Dendritic cell treated with granulocyte-macrophage colony-stimulating factor and Interleukin-4, amounts not matched to agents 40 ng/mL and 50 ng/mL, for 4 days (primary cell): ENCODE results near the gene RAPGEF5.

Experiments
- H3K27ac Mint-ChIP-seq: one replicate; pipeline ENCODE4 v1.8.0; 2022; ENCODE audit warnings: mild to moderate bottlenecking, mixed read lengths
- H3K27me3 Mint-ChIP-seq: one replicate; pipeline ENCODE4 v1.8.0; 2022; ENCODE audit warnings: mild to moderate bottlenecking, mixed read lengths
- H3K36me3 Mint-ChIP-seq: one replicate; pipeline ENCODE4 v1.8.0; 2022; ENCODE audit warnings: low read depth, mixed read lengths
- H3K4me1 Mint-ChIP-seq: one replicate; pipeline ENCODE4 v1.8.0; 2022; ENCODE audit warnings: low read depth, mixed read lengths
- H3K4me3 Mint-ChIP-seq: one replicate; pipeline ENCODE4 v1.8.0; 2022; ENCODE audit warnings: mild to moderate bottlenecking, moderate library complexity, mixed read lengths
- H3K9me3 Mint-ChIP-seq: one replicate; pipeline ENCODE4 v1.8.0; 2022; ENCODE audit warnings: mixed read lengths
- intact Hi-C: fragments of 100-400 bp; cut with micrococcal nuclease; formaldehyde crosslinking; loops from one replicate; pipeline ENCODE4 v1.15.0; 2022

RAPGEF5 gene

GRCh38 chr7:22323714-22324113 lies 33.2 kb downstream of the RAPGEF5 start:
- Mint-ChIP-seq H3K36me3 (no peaks in the 10 kb centered on the region), H3K4me3 (no peak overlapping the region), H3K27ac (no peak overlapping the region), H3K9me3 (no peaks in the 10 kb centered on the region), H3K4me1 (no peaks in the 10 kb centered on the region), H3K27me3 (no peaks in the 10 kb centered on the region)
- intact Hi-C loops = no loop called here

GRCh38 chr7:22320416-22320815 lies 36.5 kb downstream of the RAPGEF5 start:
- H3K4me3 Mint-ChIP-seq = no peak overlapping the region
- H3K9me3 Mint-ChIP-seq = no peaks in the 10 kb centered on the region
- H3K27me3 Mint-ChIP-seq = no peaks in the 10 kb centered on the region
- H3K27ac Mint-ChIP-seq = no peak overlapping the region
- H3K4me1 Mint-ChIP-seq = no peaks in the 10 kb centered on the region
- intact Hi-C loops = no loop called here
- H3K36me3 Mint-ChIP-seq = no peaks in the 10 kb centered on the region

- H3K9me3 Mint-ChIP-seq = no peaks in the 10 kb centered on the region
- no peaks in the 10 kb centered on the region for H3K36me3 Mint-ChIP-seq
- no peak overlapping the region for H3K27ac Mint-ChIP-seq
These were observed 37.2 kb downstream of the RAPGEF5 start for GRCh38 chr7:22319424-22320403.

GRCh38 chr7:22318376-22318775 lies 38.6 kb downstream of the RAPGEF5 start:
- Mint-ChIP-seq H3K9me3 (no peaks in the 10 kb centered on the region), H3K4me3 (no peak overlapping the region), H3K36me3 (no peaks in the 10 kb centered on the region), H3K4me1 (no peaks in the 10 kb centered on the region), H3K27ac (no peak overlapping the region), H3K27me3 (no peaks in the 10 kb centered on the region)
- intact Hi-C loops = no loop called here

More at GRCh38 chr7:22319424-22320403, 37.2 kb downstream of the RAPGEF5 start:
- Mint-ChIP-seq H3K27me3 (no peaks in the 10 kb centered on the region), H3K4me1 (no peaks in the 10 kb centered on the region), H3K4me3 (no peak overlapping the region)
- intact Hi-C loops = no loop called here

- no peaks in the 10 kb centered on the region for H3K4me1 Mint-ChIP-seq
- no peaks in the 10 kb centered on the region for H3K36me3 Mint-ChIP-seq
- H3K9me3 Mint-ChIP-seq = no peaks in the 10 kb centered on the region
- H3K27ac Mint-ChIP-seq = no peak overlapping the region
- no peaks in the 10 kb centered on the region for H3K27me3 Mint-ChIP-seq
- intact Hi-C loops = no loop called here
- no peak overlapping the region for H3K4me3 Mint-ChIP-seq
These were observed 39.3 kb downstream of the RAPGEF5 start for GRCh38 chr7:22317632-22318031.

- Mint-ChIP-seq H3K36me3 (no peaks in the 10 kb centered on the region), H3K4me3 (no peak overlapping the region), H3K4me1 (no peaks in the 10 kb centered on the region), H3K9me3 (no peaks in the 10 kb centered on the region), H3K27me3 (no peaks in the 10 kb centered on the region), H3K27ac (no peak overlapping the region)
- intact Hi-C loops = no loop called here
These were observed 40.0 kb downstream of the RAPGEF5 start for GRCh38 chr7:22316914-22317313.

GRCh38 chr7:22307816-22308215 lies 49.1 kb downstream of the RAPGEF5 start:
- no peaks in the 10 kb centered on the region for H3K4me1 Mint-ChIP-seq
- H3K36me3 Mint-ChIP-seq = no peaks in the 10 kb centered on the region

GRCh38 chr7:22305706-22306105 lies 51.2 kb downstream of the RAPGEF5 start:
- intact Hi-C loops = no loop called here
- no peaks in the 10 kb centered on the region for H3K4me1 Mint-ChIP-seq
- H3K27ac Mint-ChIP-seq = no peak overlapping the region
- H3K9me3 Mint-ChIP-seq = peaks cover 8% of the 10 kb centered on the region
- H3K27me3 Mint-ChIP-seq = no peaks in the 10 kb centered on the region
- H3K4me3 Mint-ChIP-seq = no peak overlapping the region
- H3K36me3 Mint-ChIP-seq = no peaks in the 10 kb centered on the region

More at GRCh38 chr7:22307816-22308215, 49.1 kb downstream of the RAPGEF5 start:
- intact Hi-C loops = no loop called here
- Mint-ChIP-seq H3K27me3 (no peaks in the 10 kb centered on the region), H3K4me3 (no peak overlapping the region), H3K27ac (no peak overlapping the region), H3K9me3 (peaks cover 8% of the 10 kb centered on the region)

- Mint-ChIP-seq H3K36me3 (no peaks in the 10 kb centered on the region), H3K4me1 (no peaks in the 10 kb centered on the region), H3K4me3 (no peak overlapping the region), H3K9me3 (peaks cover 8% of the 10 kb centered on the region), H3K27ac (no peak overlapping the region), H3K27me3 (no peaks in the 10 kb centered on the region)
- intact Hi-C loops = no loop called here
These were observed 54.0 kb downstream of the RAPGEF5 start for GRCh38 chr7:22302951-22303423.

GRCh38 chr7:22302193-22302592 lies 54.8 kb downstream of the RAPGEF5 start:
- H3K36me3 Mint-ChIP-seq = no peaks in the 10 kb centered on the region
- H3K27me3 Mint-ChIP-seq = no peaks in the 10 kb centered on the region
- intact Hi-C loops = no loop called here
- no peaks in the 10 kb centered on the region for H3K4me1 Mint-ChIP-seq
- H3K27ac Mint-ChIP-seq = no peak overlapping the region
- no peak overlapping the region for H3K4me3 Mint-ChIP-seq
- H3K9me3 Mint-ChIP-seq = peaks cover 6% of the 10 kb centered on the region

GRCh38 chr7:22301790-22302189 lies 55.2 kb downstream of the RAPGEF5 start:
- no peaks in the 10 kb centered on the region for H3K4me1 Mint-ChIP-seq
- H3K4me3 Mint-ChIP-seq = no peak overlapping the region
- H3K36me3 Mint-ChIP-seq = no peaks in the 10 kb centered on the region
- intact Hi-C loops = no loop called here
- no peak overlapping the region for H3K27ac Mint-ChIP-seq
- peaks cover 2% of the 10 kb centered on the region for H3K9me3 Mint-ChIP-seq
- H3K27me3 Mint-ChIP-seq = no peaks in the 10 kb centered on the region

- Mint-ChIP-seq H3K27ac (no peak overlapping the region), H3K4me3 (no peak overlapping the region), H3K36me3 (no peaks in the 10 kb centered on the region), H3K9me3 (no peaks in the 10 kb centered on the region), H3K27me3 (no peaks in the 10 kb centered on the region), H3K4me1 (no peaks in the 10 kb centered on the region)
- intact Hi-C loops = no loop called here
These were observed 56.1 kb downstream of the RAPGEF5 start for GRCh38 chr7:22300839-22301238.

GRCh38 chr7:22296916-22297315 lies 60.0 kb downstream of the RAPGEF5 start:
- H3K9me3 Mint-ChIP-seq = no peaks in the 10 kb centered on the region
- intact Hi-C loops = no loop called here
- H3K27me3 Mint-ChIP-seq = no peaks in the 10 kb centered on the region
- no peak overlapping the region for H3K27ac Mint-ChIP-seq
- H3K4me1 Mint-ChIP-seq = no peaks in the 10 kb centered on the region
- no peaks in the 10 kb centered on the region for H3K36me3 Mint-ChIP-seq
- H3K4me3 Mint-ChIP-seq = no peak overlapping the region

- no peaks in the 10 kb centered on the region for H3K9me3 Mint-ChIP-seq
- no peaks in the 10 kb centered on the region for H3K36me3 Mint-ChIP-seq
- H3K4me1 Mint-ChIP-seq = no peaks in the 10 kb centered on the region
- H3K27ac Mint-ChIP-seq = no peak overlapping the region
- intact Hi-C loops = no loop called here
- no peak overlapping the region for H3K4me3 Mint-ChIP-seq
- H3K27me3 Mint-ChIP-seq = no peaks in the 10 kb centered on the region
These were observed 60.7 kb downstream of the RAPGEF5 start for GRCh38 chr7:22296265-22296566.
